HG03025 (cell line): ENCODE results near the gene CACNA1D.
"Not testable (repeated sequence)": the region's sequence is repeated elsewhere in the genome, so short reads cannot be mapped to it uniquely, and the experiment has no call there.

Source experiments
- ATAC-seq: cut with Tn5 transposase; IDR thresholded peaks from one replicate; pipeline ENCODE4 v1.9.1; 2021; ENCODE audit warnings: mild to moderate bottlenecking, moderate library complexity; ENCODE audit not compliant: unreplicated experiment, low FRiP score

The CACNA1D gene

DNA sequence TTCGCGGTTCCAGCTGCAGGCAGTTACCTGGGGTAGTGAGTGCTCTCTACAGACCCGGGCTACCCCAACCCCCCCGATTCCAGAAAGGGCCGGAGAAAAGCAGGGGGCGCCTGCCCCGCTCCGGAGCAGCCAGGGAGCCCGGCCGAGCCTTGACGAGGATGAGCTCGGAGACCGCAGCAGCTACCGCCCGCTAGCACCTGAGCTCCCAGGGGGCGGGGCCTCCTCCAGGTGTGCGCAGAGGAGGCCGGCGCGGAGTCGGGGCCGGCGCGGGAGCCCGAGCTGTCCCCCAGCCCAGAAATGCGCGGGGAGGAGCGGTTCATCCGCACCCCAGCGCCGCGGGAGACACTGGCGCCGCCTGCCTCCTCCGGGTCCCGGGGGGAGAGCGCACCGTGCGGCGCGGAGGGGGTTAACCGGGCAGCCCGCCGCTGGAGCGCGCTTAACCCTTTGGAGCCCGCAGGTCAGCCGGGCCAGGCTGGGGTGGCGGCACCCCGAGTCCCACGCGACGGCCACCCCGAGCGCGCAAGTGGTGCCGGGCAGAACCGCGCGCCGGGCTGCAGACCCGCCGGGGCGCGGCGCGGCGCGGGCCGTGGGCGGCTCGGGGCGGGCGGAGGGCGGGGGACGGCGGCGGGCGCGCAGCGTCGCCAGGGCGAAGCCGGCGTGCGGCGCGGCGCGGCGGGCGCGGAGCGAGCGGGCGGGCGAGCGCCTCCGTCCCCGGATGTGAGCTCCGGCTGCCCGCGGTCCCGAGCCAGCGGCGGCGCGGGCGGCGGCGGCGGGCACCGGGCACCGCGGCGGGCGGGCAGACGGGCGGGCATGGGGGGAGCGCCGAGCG lies at the start of gene CACNA1D:
CACNA1D (plus strand) TSS at position 649 of the 829 bp plus-strand sequence. CDS start 556 bp downstream, outside the sequence.
- ATAC-seq: no peak

DNA sequence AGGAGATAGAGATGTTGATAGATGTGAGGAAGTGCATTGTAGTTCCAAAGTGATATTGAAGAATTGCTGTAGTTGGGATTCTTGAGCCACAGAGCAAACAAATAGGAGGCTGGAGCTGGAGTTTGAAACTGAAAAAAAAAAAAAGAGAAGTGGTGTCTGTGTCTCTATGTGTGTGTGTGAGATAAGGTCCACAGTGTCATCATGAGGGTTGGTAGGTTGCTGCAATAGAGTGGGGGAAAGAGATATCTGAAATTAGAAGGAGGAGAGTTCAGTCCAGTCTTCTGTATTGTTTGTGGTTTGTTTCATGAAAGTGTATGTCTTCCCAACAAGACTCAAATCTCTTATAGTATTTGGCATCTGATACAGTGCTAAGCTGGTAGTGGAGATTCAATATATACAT lies 37.3 kb upstream of the CACNA1D start:
- no peak for ATAC-seq

DNA sequence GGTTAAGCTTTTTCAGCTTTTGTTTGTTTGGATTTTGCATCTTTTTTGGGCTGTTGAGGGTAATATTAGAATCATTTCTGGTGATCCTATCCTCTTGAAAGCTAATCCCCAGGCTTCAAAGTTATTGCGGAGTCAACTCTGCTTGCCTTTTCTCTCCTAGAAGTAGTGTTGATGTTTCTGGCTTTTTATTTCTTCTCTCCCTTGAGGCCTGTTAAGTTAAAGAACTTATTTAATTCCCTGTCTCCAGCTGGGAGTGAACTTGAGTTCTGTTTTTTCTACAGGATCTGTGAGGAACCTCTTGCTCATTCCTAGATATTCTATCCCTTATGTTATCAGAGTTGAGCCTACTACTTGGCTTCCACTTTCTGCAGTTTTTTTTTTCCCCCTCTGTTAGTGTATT lies 34.1 kb upstream of the CACNA1D start:
- no peak for ATAC-seq

DNA sequence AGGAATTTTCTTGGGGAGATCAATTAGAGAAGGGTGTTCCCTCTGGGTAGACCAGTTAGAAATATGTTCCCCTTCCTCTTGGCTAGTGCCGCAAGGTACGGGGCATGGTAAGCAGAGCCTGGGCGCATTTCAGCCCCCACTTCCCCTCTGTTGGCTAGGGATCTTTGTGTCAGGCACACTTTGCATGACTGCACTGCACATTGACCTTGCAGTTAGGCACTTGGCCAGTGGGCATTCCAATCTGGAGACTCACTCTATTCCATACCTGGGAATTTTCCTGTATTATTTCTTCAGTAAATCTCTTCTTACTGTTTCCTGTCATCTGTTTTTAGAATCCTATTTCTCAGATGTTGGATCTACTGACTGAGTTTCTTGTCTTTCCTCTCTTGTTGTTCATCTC lies 30.0 kb upstream of the CACNA1D start:
- no peak for ATAC-seq

DNA sequence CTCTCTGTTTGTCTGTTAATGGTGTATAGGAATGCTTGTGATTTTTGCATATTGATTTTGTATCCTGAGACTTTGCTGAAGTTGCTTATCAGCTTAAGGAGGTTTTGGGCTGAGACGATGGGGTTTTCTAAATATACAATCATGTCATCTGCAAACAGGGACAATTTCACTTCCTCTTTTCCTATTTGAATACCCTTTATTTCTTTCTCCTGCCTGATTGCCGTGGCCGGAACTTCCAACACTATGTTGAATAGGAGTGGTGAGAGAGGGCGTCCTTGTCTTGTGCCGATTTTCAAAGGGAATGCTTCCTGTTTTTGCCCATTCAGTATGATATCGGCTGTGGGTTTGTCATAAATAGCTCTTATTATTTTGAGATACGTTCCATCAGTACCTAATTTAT lies 24.7 kb upstream of the CACNA1D start:
- ATAC-seq: not testable (repeated sequence)

DNA sequence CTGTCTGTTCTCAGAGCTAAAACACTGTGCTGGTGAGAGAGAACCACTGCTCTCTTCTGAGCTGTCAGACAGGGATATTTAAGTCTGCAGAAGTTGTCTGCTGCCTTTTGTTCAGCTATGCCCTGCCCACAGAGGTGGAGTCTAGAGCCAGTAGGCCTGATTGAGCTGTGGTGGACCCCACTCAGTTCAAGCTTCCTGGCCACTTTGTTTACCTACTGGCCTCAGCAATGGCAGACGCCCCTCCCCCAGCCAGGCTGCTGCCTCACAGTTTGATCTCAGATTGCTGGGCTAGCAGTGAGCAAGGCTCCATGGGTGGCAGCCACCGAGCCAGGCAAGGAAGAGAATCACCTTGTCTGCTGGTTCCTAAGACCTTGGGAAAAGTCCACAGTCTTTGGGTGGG lies 21.0 kb upstream of the CACNA1D start:
- no peak for ATAC-seq

DNA sequence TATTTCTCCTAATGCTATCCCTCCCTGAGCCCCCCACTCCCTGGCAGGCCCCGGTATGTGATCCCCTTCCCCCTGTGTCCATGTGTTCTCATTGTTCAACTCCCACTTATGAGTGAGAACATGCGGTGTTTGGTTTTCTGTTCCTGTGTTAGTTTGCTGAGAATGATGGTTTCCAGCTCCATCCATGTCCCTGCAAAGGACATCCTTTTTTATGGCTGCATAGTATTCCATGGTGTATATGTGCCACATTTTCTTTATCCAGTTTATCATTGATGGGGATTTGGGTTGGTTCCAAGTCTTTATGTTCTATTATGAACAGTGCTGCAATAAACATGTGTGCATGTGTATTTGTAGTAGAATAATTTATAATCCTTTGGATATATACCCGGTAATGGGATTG lies 18.0 kb upstream of the CACNA1D start:
- ATAC-seq: not testable (repeated sequence)

DNA sequence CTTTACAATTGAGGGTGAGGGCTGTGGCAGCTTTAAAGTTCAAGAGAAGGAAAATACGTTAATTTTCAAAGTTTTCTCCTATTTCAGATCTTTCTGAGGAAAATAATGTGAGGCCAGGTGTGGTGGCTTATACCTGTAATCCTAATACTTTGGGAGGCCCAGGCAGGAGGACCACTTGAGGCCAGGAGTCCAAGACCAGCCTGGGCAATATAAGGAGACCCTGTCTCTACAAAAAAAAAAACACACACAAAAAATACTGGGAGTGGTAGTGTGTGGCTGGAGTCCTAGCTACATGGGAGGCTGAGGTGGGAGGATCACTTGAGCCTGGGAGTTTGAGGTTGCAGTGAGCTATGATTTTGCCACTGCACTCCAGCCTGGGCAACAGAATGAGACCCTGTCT lies 16.7 kb upstream of the CACNA1D start:
- ATAC-seq: not testable (repeated sequence)

DNA sequence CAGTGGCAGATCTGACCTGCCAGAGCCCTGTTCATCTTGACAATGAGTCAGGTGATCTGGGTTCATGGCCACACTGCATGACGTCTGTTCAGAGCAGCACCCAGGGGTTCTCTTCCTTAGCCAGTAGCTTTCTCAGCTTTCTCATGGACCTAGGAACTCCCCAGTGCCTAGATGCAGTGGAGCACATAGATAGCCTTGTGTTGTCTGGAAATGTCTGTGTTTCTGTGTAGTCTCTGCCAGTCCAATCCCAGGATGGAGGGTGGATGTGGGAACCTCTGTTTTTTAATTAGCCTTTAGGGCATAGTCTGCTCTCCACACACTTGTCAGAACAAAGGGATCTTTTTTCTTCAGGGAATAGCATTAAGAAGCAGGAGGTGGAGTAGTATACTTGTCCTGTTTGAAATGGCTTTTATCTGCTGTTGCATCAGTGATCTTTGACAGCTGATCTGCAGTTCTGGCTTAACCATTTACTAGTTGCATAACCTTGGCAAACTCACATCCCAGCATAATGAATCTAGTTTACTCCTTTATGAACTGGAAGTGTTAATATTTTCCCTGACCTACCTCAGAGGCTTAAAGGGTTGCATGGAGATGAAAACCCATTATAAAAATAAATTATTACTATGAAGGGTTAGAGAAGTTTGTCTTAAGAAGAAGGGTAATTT lies 16.1 kb upstream of the CACNA1D start:
- no peak for ATAC-seq

DNA sequence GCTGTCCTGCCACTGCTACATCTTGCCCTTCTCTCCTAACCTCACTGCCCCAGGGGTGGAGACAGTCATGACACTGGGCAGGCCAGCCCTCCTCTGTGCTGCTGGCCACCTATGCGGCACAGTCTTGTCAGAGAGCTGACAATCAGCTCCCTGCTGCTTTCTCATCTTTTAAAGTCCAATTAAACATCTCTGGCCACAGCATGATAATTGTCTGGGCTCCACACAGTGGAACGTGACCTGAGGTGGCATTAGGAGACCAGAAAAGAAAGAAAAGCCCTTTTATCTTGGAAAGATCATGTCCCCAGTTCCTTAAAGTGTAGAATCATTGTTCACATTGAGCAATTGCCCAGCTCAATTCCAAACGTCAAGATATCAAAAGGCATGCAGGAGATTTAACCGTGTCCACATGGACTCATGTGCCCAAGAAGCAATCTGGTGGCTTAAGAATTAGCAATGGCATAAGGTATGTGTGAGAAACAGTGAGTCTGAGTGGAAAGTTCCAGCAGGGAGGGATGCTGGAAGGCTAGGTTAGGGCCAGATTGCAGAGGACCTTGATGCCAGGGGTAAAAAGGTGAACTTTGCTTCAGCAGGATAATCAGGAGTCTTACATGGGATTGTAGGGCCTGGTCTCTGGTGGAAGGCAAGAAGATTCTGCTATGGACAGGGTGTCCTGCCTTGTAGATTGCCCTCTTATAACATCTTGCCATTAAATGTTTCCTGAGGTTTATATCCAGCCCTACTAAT lies 15.3 kb upstream of the CACNA1D start:
- ATAC-seq: no peak

DNA sequence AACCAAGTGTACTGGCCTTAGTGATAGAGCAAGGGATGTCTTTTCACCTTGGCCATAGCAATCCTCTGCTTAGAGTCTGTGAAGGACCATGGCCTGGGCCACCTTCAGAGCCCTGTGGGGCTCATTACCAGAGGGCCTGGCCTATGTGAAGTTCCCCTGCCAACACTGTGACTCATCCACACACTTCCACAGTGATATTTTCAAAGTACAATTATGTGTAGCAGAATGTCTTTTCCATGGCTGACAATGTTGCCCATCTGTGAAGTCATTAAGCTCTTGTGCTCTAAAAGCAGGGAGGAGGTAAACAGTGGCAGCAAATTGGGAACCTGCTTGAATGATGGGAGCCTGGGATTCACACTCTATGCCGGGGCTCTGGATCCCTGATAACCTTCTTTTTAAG lies 12.2 kb upstream of the CACNA1D start:
- no peak for ATAC-seq

DNA sequence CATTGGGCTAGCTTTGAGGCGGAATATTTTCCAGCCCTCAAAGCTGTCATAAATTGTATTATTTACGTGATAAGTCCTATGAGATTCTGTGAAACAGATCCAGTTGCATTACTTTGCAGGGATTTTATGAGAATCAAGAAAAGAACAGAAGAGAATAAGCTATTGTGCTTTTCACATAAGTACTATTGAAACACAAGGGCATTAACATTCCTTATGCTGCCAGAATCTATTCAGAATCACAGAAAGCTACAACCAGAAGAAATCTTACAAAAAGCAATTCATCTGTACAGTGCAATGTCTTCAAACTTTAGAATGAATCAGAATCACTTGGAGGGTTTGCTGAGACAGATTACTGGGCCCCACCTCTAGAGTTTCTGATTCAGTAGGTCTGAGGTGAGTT lies 10.6 kb upstream of the CACNA1D start:
- no peak for ATAC-seq

DNA sequence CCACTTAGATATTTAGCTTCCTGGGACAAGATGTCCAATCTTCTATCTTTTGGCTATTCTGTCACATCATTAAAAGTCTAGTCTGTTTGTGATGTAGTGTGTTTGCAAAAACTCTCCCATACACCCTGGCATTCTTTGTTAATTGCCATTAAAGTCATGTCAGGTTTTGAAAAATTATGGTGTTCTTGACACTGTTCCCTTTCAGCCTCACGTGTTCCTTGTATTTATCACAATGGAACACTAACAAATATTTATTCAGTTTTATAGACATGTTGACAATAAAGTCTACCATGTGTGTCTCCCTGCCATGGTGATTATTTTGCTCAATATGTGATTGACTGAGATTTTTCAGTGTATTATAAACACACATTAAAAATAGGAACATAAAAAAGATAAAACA lies 9.4 kb upstream of the CACNA1D start:
- no peak for ATAC-seq

DNA sequence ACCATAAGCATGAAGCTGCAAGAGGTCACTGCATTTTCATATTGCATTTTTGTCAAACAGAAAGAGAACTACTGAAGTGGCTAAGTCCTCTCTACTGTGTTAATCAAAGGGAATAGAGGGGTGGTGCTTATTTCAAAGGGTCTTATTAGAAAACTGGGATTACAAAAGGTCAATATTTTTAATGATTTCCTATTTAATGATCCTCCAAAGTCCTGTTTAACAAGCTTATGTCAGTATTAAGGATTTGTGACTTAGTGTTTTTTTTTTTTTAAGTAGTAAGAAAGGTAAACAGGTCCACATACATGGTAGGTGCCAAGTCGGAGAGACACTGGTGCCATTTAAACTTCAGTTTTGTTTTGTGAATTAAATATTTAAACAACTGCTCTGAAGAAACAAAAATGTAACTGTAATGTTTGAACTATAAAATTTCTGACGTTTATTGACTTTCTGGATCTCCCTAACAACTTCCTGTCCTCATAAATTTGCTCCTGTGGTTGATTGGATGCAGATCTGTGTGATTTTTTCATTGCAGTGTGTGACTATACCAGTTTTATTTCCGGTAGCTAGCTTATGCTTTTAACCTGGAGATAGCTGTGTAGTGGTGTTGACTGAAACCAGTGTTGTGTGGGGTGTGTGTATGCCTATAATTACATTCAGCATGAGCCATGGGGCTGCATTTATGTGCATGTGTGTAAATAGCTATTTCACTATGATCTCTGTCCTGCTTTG lies 8.6 kb upstream of the CACNA1D start:
- no peak for ATAC-seq

DNA sequence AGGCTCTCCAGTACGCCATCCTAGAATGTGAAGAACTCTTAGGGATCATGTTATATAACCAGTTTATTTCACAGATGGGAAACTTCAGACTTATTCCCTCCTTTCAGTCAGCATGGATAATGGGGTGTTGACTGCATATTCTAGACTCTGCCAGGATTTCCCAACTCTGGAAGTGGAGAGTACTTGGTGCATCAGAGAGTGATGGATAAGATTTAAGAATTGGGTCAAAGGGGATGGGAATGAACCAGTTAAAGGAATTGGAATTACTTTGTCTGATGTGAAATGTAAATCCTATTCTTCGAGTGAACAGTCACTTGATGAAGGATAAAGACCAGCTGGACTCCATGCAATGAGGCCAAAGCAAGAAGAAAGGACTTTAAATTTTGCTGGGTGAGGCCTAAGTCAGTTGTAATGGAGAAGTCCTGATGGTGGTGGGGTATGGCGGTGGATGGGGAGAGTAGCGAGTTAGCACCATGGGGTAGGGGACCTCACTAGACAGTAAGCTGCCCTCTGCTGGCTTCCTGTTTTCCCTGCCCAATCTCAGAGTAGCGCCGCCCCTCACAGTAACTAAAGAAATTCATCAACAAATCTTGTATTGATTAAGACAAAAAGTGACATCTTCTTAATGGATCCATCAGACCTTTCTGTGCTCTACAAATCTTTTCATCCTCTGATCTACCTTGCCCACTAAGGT lies 7.3 kb upstream of the CACNA1D start:
- ATAC-seq: no peak

DNA sequence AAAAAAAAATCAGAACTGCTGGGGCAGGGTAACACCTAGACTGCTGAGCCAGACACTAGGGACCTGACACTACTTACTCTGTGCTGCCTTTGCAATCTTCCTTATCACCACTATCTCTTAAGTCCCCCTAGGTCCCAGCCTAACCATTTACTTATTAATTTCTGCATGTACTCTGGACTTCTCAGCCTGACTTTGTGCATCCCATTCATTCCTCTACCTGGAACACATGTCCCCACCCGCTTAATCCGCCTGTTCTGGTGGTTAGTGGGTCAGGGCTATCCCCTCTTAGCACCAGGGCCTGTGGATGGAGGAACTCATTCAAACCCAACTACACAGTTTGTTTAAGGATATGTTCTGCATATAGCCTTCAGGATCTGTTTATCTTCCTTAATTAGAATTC lies 5.0 kb upstream of the CACNA1D start:
- ATAC-seq: no peak

DNA sequence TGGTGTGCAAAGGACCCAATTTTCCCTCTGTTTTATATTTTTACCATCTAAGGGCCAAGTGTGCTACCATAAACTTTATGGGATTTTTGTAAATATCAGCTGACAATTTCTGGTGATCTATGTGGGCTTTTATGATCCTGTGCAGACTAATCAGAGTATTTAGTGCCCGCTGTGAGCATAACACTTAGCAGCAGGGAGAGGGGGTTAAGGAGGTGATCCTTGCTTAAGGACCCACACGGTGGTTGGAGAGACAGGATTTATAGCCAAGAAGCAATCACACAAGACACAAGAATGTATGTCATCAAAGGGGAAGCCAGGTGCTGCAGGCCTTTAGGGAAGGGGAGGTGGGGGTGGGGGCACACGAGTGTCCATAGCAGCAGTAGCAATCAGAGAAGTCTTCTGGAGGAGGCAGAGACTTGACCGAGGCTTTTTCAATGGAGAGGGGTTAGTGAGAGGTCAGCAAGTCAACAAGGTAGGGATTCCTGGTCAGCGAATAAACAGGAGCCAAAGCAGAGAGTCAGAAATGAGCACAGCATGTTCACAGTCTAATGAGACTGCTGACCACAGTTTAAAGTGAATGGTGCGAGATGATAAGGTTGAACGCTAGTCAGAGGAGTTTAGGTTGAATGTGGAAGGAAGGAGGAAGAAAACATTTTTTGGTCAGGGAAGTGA lies 4.5 kb upstream of the CACNA1D start:
- ATAC-seq: no peak

DNA sequence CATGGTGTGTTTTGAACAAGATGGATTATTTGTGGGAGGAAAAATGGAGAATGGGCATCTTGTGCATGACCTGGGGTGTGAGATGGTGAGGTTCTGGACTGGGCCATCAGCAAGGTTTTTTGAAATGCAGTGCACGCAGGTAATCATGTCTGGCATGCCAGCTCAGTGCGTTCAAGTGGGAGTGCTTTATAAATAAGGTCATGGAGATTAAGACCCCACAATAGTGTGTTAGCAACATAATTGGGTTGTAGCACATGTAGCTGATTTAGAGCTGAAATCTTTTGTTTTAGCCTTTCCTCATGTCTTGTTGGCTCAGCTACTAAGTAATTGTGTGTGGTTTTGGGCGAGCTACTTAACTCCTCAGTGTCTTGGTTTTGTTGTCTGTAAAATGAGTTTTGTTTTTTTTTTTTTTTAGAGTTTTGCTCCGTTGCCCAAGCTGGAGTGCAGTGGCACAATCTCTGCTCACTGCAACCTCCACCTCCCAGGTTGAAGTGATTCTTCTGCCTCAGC lies 3.9 kb upstream of the CACNA1D start:
- no peak for ATAC-seq

DNA sequence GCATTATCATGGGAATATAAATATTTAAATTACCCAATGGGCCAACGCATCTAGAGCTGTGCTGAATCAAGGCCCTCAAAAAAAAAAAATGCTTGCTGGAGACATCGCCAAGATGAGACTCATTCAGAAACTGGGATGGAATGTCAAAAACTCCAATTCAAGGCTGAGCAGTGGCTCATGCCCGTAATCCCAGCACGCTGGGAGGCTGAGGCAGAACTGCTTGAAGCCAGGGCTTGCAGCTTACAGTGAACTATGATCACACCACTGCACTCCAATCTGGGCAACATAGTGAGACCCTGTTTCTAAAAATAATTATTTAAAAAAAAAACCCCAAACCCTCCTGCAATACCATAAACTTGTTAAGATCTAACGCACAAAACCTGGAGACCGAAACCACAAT lies 3.1 kb upstream of the CACNA1D start:
- no peak for ATAC-seq
